Right renal pelvis (tissue), 4 donors: Measurements from ENCODE around the gene ATAD3B. TPM values are rescaled to one million over a fixed set of nuclear protein-coding genes. Genes with fewer than 3 reads are reported as not detected.
A peak's percentile ranks its signal among the peaks of the same experiment; 100 is the strongest.
"Not testable (repeated sequence)": the region's sequence is repeated elsewhere in the genome, so short reads cannot be mapped to it uniquely, and the experiment has no call there.

Source experiments
- DNase-seq, 4 donors: peaks; one replicate each; pipeline ENCODE4 v3.0.0-alpha.2; 2013; ENCODE audit warnings: low read depth in 4 of 4, low spot score in 3 of 4, missing footprints in 1 of 4
- polyA plus RNA-seq, 4 donors: library from polyadenylated mRNA; unstranded; fragments of 120-200 nt; gene quantifications; one replicate each; pipeline ENCODE4 v1.2.1, GENCODE V29; 2013; ENCODE audit not compliant: insufficient read length in 4 of 4

ATAD3B gene, protein sequence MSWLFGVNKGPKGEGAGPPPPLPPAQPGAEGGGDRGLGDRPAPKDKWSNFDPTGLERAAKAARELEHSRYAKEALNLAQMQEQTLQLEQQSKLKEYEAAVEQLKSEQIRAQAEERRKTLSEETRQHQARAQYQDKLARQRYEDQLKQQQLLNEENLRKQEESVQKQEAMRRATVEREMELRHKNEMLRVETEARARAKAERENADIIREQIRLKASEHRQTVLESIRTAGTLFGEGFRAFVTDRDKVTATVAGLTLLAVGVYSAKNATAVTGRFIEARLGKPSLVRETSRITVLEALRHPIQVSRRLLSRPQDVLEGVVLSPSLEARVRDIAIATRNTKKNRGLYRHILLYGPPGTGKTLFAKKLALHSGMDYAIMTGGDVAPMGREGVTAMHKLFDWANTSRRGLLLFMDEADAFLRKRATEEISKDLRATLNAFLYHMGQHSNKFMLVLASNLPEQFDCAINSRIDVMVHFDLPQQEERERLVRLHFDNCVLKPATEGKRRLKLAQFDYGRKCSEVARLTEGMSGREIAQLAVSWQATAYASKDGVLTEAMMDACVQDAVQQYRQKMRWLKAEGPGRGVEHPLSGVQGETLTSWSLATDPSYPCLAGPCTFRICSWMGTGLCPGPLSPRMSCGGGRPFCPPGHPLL
- polyA plus RNA-seq = 10 to 100 TPM in 2 of 4 donors, 1 to 10 TPM in 2; 9.1 to 15.9 (median 12.4) TPM

DNA sequence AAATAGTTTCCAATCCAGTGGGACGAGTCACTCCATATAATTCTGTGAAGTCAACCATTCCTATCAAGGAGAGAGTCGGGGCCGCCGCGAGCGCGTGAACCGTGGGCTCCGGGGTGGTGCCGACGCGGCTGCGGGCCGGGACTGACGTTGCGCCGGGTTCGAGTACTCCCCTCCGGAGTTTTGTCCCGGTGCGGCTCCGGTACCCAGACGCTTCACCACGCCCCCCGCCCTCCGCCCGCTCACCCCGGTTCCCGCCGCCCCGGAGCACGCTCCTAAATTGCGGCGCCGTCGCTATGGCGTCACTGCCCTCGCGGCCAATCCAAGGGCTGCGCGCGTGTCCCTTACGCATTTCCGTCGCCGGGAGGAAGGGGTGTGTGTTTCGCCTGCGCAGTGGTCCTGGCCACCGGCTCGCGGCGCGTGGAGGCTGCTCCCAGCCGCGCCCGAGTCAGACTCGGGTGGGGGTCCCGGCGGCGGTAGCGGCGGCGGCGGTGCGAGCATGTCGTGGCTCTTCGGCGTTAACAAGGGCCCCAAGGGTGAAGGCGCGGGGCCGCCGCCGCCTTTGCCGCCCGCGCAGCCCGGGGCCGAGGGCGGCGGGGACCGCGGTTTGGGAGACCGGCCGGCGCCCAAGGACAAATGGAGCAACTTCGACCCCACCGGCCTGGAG lies at the start of gene ATAD3B:
TSS of gene ATAD3B (plus strand) at position 377 of the 664 bp plus-strand sequence. CDS start at position 497, 120 bp downstream.
- DNase-seq = peak; percentile 82 to 88 (median 86)

DNA sequence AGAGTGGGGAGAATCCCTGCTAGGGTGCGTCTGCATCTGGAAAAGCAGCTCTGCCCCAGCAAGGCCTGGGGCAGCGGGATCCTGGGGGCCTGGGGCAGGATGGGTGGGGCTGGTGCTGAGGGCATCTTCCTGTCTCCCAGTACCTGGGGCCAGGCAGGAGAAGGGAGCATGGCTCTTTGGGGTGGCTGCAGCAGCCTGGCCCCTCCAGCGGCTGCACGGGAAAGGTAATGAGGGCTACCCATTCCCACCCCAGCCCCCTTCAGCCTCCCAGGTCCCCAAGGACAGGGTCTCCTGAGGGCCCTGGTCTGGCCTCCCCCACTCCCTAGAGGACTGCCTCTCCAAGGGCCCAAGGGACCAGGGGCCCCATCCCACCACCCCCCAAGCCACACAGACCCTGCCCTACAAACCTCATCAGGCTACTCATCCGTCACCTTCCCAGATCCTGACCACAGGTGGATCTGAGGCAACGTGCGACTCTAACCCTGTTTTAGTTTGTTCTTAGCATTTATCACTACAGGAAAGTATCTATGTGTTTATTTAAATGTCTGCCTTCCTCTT lies 49.6 kb upstream of the ATAD3B start:
- DNase-seq = no peak

DNA sequence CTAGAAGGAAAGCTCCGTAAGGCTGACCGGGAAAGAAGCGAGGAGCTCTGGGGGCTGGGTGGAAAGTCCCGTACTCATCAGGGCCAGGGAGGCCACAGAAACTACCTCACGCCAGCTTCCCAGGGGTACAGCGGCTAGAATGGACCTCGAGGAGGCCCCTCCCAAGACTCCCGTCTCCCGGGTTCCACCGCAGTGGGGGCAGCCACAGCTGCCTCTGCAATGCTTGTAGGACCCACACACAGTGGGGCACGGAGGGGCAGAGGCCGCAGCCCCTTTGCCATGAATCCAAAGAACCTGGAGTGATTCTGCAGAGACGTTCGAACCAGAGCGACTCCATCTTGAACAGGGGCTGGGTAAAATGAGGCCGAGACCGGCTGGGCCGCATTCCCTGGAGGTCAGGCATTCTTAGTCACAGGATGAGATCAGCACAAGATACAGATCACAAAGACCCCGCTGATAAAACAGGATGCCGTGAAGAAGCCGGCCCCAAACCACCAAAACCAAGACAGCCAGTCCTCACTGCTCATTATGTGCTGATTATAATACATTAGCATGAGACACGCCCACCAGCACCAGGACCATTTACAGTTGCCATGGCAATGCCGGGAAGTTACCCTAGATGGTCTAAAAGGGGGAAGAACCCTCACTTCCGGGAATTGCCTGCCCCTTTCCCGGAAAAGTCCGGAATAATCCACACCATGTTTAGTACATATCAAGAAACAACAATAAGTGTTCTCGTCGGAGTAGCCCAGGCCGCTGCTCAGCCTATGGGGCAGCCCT lies 48.9 kb upstream of the ATAD3B start:
- DNase-seq = no peak

DNA sequence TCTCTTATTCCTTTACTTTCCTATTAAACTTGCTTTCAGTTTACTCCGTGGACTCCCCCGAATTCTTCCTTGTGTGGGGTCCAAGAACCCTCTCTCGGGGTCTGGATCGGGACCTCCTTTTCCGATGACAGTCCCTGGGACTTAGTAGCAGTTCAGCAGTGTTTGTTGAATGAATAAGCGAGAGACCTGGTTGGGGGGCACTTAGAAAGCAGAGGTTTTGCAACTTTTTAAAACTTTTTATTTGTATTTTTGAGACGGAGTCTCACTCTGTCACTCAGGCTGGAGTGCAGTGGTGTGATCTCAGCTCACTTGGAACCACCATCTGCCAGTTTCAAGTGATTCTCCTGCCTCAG lies 48.3 kb upstream of the ATAD3B start:
- no peak for DNase-seq

DNA sequence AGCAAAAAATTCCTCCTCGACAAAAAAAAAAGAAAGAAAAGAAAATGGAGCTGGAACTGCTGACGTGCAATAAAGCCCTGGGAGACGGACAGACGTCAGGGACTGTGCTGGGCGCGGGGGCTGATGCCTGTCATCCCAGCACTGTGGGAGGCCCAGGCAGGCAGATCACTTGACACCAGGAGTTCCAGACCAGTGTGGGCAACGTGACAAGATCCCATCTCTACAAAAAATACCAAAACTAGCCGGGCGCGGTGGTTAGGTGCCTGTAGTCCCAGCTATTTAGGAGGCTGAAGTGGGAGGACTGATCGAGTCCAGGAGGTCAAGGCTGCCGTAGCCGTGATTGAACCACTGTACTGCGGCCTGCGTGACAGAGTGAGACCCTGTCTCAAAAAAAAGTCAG lies 46.9 kb upstream of the ATAD3B start:
- DNase-seq = no peak

DNA sequence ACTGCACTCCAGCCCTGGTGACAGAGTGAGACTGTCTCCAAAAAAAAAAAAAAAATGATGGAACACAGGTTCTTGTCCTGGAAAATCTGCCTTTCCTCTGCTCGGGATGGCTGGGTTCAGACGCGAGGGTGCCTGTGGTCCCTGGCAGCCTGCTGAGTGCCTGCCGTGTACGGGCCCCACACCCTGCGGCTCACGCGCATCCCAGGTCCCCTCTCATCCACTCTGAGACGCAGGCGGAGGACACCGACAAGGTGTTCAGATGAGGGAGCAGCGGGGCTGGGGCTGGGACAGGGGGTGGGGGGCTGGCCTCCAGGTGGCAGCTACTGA lies 46.2 kb upstream of the ATAD3B start:
- no peak for DNase-seq

DNA sequence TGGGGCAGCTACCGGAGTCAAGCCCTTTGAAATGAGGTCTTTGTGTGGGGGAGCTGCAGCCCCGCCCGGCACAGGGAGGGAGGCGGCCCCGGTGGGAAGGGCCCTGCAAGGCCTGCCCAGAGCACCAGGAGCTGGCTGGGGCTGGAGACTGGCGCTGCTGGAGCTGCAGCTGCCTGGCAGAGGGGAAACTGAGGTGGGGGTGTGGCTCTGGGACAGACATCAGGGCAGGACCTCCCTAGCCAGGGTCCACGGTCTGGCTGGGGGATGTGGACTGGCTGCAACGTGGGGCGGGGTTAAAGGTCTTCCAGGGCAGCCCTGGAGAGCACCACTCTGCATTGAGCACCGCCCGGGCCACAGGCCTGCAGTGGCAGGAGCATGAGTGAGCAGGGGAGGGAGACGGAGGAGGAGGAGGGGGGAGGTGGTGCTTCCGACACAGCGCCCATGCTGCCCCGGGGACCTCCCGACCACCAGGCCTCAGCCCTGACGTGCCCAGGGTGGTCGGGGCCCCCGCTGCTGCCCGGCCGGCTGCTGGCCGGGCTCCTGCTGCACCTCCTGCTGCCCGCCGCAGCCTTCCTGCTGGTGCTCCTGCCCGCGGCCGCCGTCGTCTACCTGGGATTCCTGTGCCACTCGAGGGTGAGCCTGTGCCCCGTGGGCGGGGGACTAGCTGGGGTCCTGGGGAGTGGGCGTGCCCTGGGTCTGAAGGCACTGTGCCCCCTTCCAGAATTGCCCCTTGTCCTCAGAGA lies 45.6 kb upstream of the ATAD3B start:
- DNase-seq = no peak

DNA sequence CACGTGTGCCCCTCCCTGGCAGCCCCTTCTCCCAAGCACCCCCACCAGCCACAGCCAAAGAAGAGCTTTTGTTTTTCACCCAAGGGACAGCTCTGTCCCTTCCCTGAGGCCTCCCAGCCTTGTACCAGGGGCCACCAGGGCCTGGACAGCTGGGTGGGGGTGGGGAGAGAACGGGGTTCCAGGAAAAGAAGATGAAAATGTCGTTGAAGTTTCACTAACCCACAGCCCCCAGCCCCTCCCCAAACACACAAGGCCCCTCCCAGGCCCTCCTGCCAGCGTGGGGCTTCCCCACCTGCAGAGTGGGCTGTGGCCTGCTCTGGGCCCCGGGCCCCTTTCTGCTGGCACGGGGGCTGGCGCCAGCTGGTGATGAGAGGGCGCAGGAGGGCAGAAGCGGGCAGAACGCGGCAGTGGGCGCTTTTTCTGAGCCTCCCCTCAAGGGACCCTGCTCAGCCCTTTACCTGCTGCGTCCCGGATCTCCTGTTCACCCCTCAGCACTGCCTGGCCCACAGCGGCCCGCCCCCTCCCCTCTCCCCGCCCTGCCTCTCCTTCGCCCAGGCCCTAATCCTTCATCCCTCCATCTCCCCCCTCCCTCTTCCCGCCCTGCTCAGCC lies 45.0 kb upstream of the ATAD3B start:
- no peak for DNase-seq

DNA sequence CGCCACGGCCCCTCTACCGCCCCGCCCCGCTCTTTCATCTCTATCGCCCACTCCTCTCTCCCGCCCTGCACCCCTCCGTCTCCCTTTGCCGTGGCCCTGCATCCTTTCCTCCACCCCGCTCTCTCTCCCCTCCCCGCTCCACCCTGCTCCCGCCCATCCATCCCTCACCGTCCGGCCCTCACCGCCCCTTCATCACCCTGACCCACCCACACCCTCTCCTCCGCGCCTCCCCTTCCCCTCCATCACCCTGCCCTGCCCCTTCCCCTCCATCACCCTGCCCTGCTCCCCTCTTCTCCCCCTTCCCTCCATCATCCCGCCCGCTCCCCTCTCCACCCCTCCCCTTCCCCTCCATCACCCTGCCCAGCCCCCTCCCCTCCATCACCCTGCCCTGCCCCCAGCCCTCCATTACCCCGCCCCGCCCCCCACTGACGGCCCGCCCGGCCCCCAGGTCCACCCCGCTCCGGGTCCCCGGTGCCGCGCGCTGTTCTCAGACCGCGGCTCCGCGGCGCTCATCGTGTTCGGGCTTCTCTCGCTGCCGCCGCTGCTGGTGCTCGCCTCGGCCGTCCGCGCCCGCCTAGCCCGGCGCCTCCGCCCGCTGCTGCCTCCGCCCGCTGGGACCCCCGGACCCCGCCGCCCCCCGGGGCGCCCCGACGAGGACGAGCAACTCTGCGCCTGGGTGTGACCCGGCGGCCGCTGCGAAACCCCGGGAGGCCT lies 44.3 kb upstream of the ATAD3B start:
- DNase-seq = no peak

DNA sequence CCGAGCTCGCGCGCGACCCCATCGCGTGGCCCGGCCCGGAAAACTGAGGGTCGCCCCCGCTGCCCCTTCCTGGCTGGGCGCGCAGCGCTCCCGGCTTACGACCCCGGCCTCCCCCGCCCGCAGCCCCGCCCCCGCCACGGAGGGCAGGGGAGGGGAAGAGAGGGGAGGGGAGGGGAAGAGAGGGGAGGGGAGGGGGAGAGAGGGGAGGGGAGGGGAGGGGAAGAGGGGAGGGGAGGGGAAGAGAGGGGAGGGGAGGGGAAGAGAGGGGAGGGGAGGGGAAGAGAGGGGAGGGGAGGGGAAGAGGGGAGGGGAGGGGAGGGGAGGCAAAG lies 43.8 kb upstream of the ATAD3B start:
- no peak for DNase-seq

DNA sequence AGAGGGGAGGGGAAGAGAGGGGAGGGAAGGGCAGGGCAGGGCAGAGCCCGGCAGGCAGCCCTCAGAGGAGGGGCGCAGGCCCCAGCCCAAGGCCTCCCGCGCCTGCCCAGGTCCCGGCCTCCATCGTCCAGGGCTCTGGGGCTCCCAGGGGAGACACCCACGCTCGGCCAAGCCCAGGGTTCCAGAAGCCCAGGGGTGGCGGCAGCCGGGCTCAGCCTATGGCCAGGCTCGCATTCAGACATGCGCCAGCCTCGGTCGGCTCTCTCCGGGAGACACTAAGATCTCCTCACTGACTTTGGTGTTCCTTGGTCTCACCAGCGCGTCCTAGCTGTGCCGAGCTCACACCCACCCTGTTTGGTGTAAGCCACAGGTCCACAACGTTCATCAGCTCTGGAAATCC lies 43.4 kb upstream of the ATAD3B start:
- no peak for DNase-seq

DNA sequence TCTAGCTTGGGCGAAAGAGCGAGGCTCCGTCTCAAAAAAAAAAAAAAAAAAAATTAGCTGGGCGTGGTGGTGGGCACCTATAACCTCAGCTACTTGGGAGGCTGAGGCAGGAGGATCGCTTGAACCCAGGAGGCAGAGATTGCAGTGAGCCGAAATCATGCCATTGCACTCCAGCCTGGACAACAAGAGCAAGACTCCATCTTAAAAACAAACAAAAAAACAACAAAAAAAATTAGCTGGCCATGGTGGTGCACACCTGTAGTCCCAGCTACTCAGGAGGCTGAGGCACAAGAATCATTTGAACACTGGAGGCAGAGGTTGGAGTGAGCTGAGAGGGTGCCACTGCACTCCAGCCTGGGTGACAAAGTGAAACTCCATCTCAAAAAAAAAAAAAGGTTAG lies 42.6 kb upstream of the ATAD3B start:
- DNase-seq = not testable (repeated sequence)

DNA sequence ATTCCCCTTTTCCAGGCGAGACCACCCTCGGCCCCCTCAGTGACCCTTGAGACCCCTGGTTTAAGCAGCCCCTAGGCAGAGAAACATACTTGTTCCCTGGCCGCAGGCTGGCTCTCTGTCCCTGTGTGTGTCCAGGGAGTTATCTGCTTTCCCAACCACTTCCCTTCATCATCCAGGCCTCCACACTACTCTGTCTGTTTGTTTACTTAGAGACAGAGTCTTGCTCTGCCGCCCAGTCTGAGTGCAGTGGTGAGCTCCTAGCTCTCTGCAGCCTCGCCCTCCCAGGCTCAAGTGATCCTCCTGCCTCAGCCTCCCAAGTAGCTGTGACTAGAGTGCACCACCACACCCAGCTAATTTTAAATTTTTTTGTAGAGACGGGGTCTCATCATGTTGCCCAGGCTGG lies 41.9 kb upstream of the ATAD3B start:
- no peak for DNase-seq

DNA sequence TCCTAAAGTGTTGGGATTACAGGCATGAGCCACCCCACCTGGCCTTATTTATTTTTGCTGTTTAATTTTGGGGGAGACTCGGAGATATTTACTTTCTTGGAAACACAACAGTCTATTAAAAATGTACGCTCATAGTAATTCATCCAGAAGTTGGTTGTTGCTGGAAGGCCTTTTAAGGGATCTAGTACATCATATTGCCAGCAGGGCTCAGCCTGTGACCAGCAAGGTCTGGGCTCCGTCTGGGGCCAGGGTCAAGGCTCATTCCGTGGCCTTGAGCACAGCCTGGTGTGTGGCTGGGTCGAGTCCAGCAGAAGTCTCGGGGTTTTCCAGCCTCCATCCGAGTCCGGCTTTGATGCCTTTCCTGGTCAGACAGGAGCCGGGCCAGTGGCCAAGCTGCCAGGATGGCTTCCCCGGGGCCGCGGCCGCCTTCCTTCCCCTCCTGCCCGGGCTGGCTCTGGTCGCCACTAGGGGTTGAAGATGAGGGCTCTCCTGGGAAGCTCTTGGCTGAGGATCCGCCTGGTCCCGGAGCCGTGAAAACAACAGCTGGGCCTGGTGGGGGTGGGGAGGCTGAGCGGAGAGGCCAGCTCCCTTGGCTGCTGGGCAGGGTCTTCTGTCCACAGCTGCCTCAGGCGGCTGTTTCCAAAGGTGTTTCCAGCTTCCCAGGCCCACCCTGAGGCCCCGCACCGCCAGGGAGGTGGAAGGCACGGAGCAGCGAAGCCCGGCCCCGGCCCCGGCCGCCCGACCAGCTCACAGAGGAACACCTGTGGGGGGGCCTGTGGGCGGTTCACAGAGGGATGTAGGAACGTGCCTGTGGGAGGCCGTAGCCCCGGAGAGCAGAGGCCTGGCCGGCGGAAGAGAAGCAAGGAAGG lies 41.2 kb upstream of the ATAD3B start:
- DNase-seq = no peak

DNA sequence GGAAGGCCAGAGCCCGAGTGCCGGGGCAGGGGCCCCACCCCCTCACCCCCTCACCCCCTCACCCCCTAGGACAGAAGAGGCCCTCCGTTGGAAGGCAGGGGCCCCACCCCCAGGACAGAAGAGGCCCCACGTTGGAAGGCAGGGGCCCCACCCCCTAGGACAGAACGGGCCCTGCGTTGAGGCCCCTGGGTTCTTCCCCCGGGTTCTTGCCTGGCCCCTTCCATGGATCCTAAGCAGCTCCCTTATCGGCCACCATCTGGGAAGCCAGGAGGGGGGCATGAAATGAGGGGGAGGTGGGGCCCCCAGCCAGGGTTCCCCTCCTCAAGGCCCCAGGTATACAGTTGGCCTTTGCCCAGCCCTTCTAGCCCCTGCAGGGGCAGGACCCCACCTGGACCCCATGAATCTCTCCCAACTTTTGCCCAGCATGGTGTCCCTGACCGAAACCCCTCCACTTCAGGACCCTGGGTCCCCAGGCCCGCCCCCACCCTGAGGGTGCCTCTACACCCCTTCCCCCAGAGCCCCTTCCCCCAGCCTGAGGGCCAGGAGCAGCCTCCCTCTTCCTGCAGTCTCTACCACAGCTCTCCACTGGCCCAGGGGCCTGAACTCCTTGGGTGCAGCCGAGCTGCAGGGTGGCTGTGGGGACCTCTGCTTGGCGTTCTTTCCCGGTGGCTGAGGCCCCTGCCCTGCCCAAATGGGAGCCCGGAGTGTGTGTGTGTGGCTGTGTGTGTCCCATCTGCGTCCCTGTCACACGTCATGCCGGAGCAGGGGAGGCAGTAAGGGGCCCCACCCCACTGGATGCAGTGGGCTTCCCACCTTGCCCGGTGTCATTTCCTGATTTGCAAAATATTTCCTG lies 40.3 kb upstream of the ATAD3B start:
- DNase-seq = no peak

DNA sequence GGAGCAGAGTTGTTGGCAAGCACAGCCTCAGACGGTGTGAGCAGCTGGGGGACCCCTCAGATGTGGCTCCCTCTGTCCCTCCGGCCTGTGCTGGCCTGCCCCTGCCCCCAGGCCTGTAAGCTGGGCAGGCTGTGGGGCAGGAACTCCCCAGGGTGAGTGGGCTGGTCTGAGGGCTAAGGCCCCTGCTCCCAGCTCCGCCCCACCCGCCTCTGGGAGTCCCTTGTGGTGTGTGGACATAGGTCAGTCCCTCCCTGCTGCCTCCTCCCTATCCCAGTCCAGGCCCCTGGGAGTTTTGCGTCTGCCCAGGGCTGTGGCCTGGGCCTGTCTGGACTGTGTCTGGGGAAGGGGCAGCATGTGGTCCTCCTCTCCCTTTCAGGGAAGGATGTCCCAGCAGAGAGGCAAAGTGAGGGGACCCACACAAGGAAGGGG lies 39.7 kb upstream of the ATAD3B start:
- no peak for DNase-seq

DNA sequence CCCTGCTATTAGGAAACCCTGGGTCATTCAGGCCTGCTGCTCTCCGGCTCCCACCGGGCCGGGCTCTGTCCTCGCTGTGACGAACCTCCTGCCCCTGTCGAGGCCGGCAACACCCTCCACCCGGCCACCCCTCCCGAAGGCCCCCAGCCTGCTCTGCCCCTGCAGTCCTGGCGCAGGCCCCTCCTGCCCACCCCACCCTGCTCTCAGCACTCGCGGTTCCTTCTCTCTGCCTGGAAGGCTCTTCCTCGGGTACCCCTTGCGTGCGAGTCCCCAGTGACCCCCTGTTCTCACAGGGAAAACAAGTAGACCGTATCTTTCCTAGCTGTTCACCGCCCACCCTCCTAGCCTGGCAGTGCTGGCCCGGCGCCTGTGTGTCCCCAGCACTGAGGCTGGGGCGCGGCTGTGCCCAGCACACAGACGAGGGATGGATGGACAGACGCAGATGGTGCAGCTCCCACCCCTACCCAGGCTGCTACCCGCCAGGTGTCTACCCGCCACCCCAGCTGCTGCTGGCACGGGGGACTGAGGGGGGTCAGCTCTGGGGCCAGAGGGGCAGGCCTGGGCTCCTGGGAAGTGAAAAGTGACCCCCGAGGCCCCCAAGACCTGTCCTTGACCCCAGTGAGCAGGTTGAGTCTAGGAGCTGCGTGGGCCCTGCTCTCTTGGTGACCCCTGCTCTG lies 39.2 kb upstream of the ATAD3B start:
- no peak for DNase-seq
